Effector CD4-positive, alpha-beta T cell (primary cell): ENCODE results near the gene GRM5.
"Not testable (repeated sequence)": the region's sequence is repeated elsewhere in the genome, so short reads cannot be mapped to it uniquely, and the experiment has no call there.

Experiments
- DNase-seq: peaks from one replicate; pipeline ENCODE4 v3.0.0-alpha.2; 2020

GRM5 gene

DNA sequence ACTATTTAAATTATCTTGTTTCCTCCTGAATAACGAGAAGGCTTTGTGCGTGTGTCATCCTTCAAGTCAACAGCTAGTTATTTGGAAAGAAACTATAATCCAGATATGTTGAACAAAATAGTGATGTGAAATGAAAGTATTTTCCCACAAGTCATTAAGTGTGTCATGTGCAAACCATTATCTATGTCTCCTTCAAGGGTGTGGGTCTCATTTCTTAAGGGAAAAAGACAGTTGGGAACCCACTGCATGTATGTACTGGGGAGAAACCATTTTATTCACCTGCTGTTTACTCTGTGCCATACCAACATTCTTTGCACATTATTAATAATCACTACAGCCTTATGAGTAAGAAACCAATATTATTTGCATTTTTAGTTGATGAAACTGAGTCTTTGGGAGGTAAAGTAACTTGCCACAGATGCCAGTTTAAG, 582.9 kb downstream of the GRM5 start:
- DNase-seq = no peak

DNA sequence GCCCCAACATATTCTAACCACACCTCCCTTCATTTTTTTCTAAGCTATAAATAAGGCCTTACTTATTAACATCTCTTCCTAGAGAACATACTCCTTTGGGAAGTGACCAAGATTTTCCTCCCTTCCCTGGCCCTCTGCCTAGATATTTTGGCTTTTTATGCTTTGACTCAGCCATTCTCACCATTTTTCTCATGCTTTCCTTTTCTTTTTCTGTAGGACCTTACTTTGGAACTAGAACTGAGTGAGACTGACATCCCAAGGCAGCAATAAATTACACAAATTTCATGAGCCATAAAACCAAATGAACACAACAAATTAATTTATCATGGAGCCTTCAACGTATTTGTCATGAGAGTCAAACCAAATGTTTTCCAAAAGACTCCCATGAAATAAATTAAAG, 585.6 kb downstream of the GRM5 start:
- no peak for DNase-seq

DNA sequence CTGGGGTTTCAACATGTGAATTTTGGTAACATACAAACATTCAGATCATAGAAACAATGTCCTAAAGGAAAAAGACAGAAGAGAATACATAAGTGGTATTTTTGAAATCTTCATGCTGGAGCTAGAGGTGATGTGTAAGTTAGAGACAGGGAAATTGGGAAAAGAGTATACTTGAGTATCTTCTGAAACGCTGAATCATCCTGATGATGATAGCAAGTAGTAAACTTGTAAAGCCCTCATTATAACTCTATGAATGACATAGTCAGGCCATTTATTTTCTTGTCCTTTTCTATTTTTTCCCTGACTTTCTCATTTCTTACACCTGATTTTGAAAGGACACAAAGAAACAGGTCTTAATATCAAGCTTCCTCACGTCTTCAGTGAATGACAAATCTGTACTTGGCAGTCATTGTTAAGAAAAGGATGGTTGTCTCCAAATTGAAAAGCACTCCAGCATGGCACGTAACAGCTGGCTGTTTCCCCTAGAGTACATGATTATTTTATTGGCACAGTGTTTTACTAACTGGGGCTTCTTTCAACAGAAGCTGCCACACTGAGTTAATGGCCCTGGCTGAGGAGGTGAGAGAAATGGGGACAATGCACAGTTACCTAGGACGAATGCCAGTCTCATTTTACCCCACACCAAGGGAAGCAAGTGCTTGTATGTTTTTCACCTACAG, 587.5 kb downstream of the GRM5 start:
- DNase-seq = no peak

DNA sequence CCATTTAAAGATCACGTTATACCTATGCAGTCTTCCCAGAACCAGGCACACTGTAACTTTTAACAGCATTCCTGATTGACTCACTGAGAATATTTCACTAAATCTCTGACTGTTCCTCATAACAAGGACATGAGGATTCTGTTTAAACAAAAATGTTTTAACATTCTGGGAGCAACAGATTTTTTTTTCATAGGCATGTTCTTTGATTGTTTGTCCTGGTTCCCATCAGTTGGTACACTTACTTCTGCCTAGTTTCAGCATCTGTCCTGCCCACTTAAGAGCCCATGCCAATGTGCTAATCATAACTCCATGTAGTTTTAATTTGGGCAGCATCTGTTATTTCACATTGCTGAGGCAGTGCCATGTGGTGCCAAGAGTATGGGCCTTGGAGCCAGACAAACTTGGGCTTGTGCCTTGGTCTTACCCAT, 589.8 kb downstream of the GRM5 start:
- DNase-seq = no peak

DNA sequence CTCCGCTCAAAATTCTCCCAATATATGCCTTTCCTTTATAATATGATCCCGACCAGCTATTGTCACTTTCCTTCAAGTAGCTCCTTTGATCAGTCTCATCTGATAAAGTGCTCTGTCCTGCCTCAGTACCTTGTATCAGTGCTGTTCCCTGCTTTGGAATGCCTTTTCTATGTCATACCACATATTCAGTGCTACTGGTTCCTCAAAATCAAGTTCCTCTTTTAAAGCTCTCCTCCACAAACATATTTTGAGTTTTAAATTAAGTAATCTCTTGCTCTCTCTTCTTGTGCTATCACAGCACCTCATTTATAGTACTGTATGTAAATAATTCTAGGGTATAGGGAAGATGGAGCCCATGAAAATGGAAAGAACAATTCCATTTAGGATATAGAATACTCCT, 591.1 kb downstream of the GRM5 start:
- DNase-seq = no peak

DNA sequence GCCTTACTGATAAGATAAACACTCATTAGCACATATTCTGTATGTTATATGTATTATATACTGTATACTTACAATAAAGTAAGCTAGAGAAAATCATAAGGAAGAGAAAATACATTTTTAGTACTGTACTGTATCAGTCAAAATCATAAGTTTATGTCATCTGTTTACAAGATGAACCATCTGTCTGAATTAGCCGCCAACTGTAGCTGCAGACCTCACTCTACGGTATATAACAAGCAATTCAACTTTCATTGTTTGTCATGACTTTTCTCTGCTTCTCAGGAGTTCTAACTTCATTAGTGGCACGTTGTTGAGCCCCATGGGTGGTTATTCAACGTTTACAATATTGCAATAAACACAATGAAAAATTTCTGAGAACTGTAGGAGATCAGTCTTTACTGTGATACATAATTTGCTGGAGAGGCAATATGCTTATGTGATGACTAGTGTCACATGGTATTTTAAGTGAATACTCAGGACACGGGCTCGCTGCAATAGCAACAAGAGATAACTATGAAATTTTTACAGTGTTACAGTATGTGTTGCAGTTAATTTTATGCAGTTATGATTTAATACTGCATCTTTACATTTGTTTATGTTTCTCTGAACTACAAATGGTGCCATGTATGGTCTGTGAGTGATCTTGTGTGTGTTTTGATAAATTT, 596.1 kb downstream of the GRM5 start:
- DNase-seq = no peak

DNA sequence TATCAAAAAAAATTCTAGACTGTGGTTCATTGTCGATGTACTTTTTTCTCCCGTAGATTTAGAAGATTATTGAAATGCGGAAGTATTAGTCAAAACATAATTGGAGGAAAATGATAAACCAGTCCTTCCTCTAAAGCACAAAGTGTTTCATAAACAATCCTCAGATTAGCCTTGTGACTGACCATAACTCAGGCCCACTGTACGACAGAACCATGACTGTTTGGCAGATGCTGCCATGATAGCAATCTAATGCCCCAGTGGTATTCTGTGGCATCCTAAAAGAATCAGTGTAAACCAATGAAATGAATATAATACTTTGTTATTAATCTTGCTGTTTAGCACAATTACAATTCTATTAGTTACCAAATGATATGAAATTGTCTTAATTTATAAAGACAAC, 601.3 kb downstream of the GRM5 start:
- DNase-seq = no peak

DNA sequence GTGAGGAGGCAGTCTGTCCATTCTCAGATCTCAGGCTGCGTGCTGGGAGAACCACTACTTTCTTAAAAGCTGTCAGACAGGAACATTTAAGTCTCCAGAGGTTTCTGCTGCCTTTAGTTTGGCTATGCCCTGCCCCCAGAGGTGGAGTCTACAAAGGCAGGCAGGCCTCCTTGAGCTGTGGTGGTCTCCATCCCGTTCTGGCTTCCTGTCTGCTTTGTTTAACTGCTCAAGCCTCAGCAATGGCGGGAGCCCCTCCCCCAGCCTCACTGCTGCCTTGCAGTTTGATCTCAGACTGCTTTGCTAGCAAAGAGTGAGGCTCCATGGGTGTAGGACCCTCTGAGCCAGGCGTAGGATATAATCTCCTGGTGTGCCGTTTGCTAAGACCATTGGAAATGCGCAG, 602.5 kb downstream of the GRM5 start:
- not testable (repeated sequence) for DNase-seq

DNA sequence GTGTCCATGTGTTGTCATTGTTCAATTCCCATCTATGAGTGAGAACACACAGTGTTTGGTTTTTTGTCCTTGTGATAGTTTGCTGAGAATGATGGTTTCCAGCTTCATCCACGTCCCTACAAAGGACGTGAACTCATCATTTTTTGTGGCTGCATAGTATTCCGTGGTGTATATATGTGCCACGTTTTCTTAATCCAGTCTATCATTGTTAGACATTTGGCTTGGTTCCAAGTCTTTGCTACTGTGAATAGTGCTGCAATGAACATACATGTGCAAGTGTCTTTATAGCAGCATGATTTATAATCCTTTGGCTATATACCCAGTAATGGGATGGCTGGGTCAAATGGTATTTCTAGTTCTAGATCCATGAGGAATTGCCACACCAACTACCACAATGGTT, 607.7 kb downstream of the GRM5 start:
- not testable (repeated sequence) for DNase-seq

DNA sequence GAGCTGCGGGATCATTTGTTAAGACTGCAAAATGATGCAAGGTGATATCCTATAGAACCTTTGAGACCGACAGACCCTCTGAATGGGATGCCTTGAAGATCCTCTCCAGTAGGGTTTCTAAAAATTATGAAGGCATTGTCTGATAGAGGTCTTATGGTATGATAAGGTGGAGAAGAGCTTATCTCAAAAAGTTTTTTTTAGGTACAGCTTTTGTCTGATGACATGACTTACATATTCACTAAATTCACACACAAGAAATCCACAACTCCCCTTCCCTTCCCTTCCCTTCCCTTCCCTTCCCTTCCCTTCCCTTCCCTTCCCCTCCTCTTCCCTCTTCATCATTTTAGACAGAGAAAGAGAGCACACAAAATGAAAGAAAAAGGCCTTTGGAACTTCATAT, 609.8 kb downstream of the GRM5 start:
- DNase-seq = no peak

DNA sequence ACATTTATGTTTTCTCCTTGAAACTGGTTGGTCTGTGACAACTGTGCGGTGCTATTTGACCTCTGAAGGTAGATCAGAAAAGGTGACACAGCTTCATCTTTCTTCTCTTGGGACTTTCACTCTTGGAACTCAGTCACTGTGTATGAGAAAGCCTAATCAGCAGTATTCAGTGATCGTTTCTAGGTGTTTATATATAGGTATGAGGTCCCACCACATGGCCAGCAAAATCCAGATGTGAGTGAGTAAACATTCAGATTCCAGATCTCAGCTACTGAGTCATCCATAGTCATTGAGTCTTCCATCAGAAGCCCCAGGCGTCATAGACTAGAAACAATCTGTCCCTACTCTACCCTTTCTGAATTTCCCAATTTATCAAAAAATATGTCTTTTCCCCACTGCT, 610.9 kb downstream of the GRM5 start:
- no peak for DNase-seq
